Sigmoid colon (tissue), 4 donors: ENCODE results near the gene BHLHE23.

Experiments used
- EP300 ChIP-seq, 4 donors: sonication (generic); formaldehyde crosslinking; IDR thresholded peaks; one replicate each; pipeline ENCODE4 v1.6.1; 2017; ENCODE audit warnings: antibody characterized with exemption in 4 of 4
- POLR2A ChIP-seq, 2 donors: fragments of 450-650 bp; IDR thresholded peaks; one replicate each; pipeline ENCODE4 v1.6.1; 2016; ENCODE audit warnings: antibody characterized with exemption in 2 of 2, mild to moderate bottlenecking in 2 of 2, moderate library complexity in 2 of 2

- TF ChIP-seq EP300 (IDR thresholded peaks at IDR 0.05) (no peak), POLR2A (IDR thresholded peaks at IDR 0.05) (no peak)
Observed at GRCh38 chr20:62997417-62998035, 9.2 kb downstream of the BHLHE23 start.
